Osteoblast (primary cell): ENCODE data around the gene WASF3. TPM values are rescaled to one million over a fixed set of nuclear protein-coding genes. Genes with fewer than 3 reads are reported as not detected.

Experiments
- DNase-seq: peaks from one replicate; pipeline ENCODE4 v3.0.0; 2011; ENCODE audit warnings: low spot score, mixed read lengths; ENCODE audit not compliant: insufficient read length; ENCODE audit errors: missing footprints
- H2AFZ ChIP-seq: 2 replicates; pipeline ENCODE4 v1.6.0; 2011; ENCODE audit warnings: mild to moderate bottlenecking, low read length
- H3K27ac ChIP-seq: 2 replicates; pipeline ENCODE4 v1.5.1; 2011; ENCODE audit warnings: mild to moderate bottlenecking, low read depth, low read length, moderate library complexity
- H3K27me3 ChIP-seq: 2 replicates; pipeline ENCODE4 v1.6.0; 2012; ENCODE audit warnings: mild to moderate bottlenecking, control low read depth, inconsistent platforms, low read length, moderate library complexity; ENCODE audit not compliant: insufficient read depth
- H3K36me3 ChIP-seq: 2 replicates; pipeline ENCODE4 v1.5.1; 2011; ENCODE audit warnings: mild to moderate bottlenecking, low read length, control low read depth, moderate library complexity; ENCODE audit not compliant: insufficient read depth
- H3K4me1 ChIP-seq: 2 replicates; pipeline ENCODE4 v1.5.1; 2011; ENCODE audit warnings: mild to moderate bottlenecking, low read length, control low read depth, moderate library complexity; ENCODE audit not compliant: insufficient read depth
- H3K4me2 ChIP-seq: 2 replicates; pipeline ENCODE4 v1.6.0; 2011; ENCODE audit warnings: mild to moderate bottlenecking, low read length; ENCODE audit not compliant: insufficient read depth
- H3K4me3 ChIP-seq: fragments of 200-600 bp; sonication (generic); 3 replicates; pipeline ENCODE4 v1.5.1; 2012; ENCODE audit warnings: mild to moderate bottlenecking, low read length, inconsistent platforms; ENCODE audit not compliant: insufficient read depth
- H3K79me2 ChIP-seq: 2 replicates; pipeline ENCODE4 v1.6.0; 2012; ENCODE audit warnings: mild to moderate bottlenecking, low read length, control low read depth, inconsistent platforms; ENCODE audit not compliant: insufficient read depth
- H3K9me3 ChIP-seq: 2 replicates; pipeline ENCODE4 v1.5.1; 2011; ENCODE audit warnings: low read depth, low read length, control low read depth
- H4K20me1 ChIP-seq: 2 replicates; pipeline ENCODE4 v1.6.0; 2012; ENCODE audit warnings: mild to moderate bottlenecking, low read length, control low read depth; ENCODE audit not compliant: insufficient read depth
- total RNA-seq: library from RNA; depleted of rRNA; stranded (reverse); fragments of >200 nt; gene quantifications from 2 replicates; pipeline ENCODE4 v1.2.3, GENCODE V29; 2012
- TF ChIP-seq, protein P1 (sequence below): IDR thresholded peaks from 2 replicates; pipeline ENCODE4 v1.5.1; 2011; ENCODE audit warnings: mild to moderate bottlenecking, low read depth, low read length, moderate library complexity; ENCODE audit errors: extremely low read depth

WASF3 gene
- total RNA-seq, 1 donor, result 23.5 TPM

DNA sequence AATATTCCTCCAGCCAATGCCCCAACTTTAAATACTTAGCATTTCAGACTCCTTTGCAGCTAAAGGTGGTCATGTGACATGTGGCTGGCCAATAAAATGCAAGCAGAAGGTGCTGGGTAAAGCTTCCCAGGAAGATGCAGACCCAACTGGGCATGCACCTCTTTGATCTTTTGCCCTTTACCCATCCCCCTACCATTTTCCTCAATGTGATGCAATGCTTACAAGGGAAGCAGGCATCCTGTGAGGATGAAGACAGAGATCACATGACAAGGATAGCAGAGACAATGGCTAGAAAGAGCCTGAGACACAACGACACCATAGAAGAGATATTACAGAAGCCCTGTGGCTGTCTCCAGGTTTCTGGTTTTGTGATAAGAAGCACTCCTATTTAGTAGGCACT is 2.1 kb upstream of the WASF3 start:
- H4K20me1 ChIP-seq, result peaks cover 9% of the 10 kb centered on the region
- TF ChIP-seq, protein P1, sequence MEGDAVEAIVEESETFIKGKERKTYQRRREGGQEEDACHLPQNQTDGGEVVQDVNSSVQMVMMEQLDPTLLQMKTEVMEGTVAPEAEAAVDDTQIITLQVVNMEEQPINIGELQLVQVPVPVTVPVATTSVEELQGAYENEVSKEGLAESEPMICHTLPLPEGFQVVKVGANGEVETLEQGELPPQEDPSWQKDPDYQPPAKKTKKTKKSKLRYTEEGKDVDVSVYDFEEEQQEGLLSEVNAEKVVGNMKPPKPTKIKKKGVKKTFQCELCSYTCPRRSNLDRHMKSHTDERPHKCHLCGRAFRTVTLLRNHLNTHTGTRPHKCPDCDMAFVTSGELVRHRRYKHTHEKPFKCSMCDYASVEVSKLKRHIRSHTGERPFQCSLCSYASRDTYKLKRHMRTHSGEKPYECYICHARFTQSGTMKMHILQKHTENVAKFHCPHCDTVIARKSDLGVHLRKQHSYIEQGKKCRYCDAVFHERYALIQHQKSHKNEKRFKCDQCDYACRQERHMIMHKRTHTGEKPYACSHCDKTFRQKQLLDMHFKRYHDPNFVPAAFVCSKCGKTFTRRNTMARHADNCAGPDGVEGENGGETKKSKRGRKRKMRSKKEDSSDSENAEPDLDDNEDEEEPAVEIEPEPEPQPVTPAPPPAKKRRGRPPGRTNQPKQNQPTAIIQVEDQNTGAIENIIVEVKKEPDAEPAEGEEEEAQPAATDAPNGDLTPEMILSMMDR, result no peak
- no peak overlapping the region for H3K4me2 ChIP-seq
- no peak overlapping the region for H3K27ac ChIP-seq
- H2AFZ ChIP-seq, result no peak overlapping the region
- peaks cover 24% of the 10 kb centered on the region for H3K79me2 ChIP-seq
- H3K27me3 ChIP-seq, result peaks cover 29% of the 10 kb centered on the region
- H3K36me3 ChIP-seq, result no peaks in the 10 kb centered on the region
- peaks cover 13% of the 10 kb centered on the region for H3K4me1 ChIP-seq
- peaks cover 2% of the 10 kb centered on the region for H3K9me3 ChIP-seq
- DNase-seq, result no peak
- H3K4me3 ChIP-seq, result no peak overlapping the region

DNA sequence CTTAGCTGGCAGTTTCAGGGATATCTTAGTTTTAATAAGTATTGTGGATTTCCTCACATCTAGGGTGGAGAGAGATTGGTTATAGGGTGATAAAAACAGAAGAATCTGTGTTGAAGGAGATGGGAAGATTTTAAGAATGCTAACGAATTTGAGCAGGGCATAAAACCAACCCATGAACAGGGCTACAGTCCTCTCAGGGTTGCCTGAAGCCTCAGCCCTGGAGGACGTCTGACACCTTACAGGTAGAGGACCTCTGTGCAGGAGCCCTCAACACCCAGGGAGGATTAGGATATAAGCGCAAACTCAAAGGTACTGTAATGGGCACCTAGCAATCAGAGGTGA is 461 bp upstream of the WASF3 start:
- Histone ChIP-seq H3K9me3 (peaks cover 2% of the 10 kb centered on the region), H3K4me1 (peaks cover 27% of the 10 kb centered on the region), H4K20me1 (peaks cover 9% of the 10 kb centered on the region), H3K4me2 (peak overlapping the region; percentile 73), H3K79me2 (peaks cover 36% of the 10 kb centered on the region), H3K27ac (no peak overlapping the region), H3K4me3 (peak overlapping the region; percentile 82), H2AFZ (peak overlapping the region; percentile 80), H3K27me3 (peaks cover 25% of the 10 kb centered on the region), H3K36me3 (no peaks in the 10 kb centered on the region)
- TF ChIP-seq, protein P1, result no peak
- no peak for DNase-seq

- DNase-seq, result peak; percentile 80
- Histone ChIP-seq H4K20me1 (peaks cover 14% of the 10 kb centered on the region), H3K4me2 (peak overlapping the region; percentile 86), H3K9me3 (peaks cover 2% of the 10 kb centered on the region), H3K27ac (no peak overlapping the region), H3K4me1 (peaks cover 30% of the 10 kb centered on the region), H3K27me3 (peaks cover 18% of the 10 kb centered on the region), H3K79me2 (peaks cover 49% of the 10 kb centered on the region), H3K4me3 (peak overlapping the region; percentile 82), H3K36me3 (no peaks in the 10 kb centered on the region), H2AFZ (peak overlapping the region; percentile 37)
- TF ChIP-seq, protein P1, result no peak
Observed at GRCh38 chr13:26558074-26558805, 757 bp downstream of the WASF3 start.

GRCh38 chr13:26558987-26559386 is 1.5 kb downstream of the WASF3 start:
- Histone ChIP-seq H3K36me3 (no peaks in the 10 kb centered on the region), H3K4me2 (peak overlapping the region; percentile 86), H3K27ac (no peak overlapping the region), H4K20me1 (peaks cover 16% of the 10 kb centered on the region), H3K9me3 (peaks cover 2% of the 10 kb centered on the region), H3K4me1 (peaks cover 30% of the 10 kb centered on the region), H3K4me3 (peak overlapping the region; percentile 82), H3K79me2 (peaks cover 55% of the 10 kb centered on the region), H2AFZ (no peak overlapping the region), H3K27me3 (peaks cover 18% of the 10 kb centered on the region)
- no peak for DNase-seq
- TF ChIP-seq, protein P1, result no peak
